H9 (cell line): ENCODE measurements around the gene HS3ST4. TPM values are rescaled to one million over a fixed set of nuclear protein-coding genes. Genes with fewer than 3 reads are reported as not detected.
A peak's percentile ranks its signal among the peaks of the same experiment; 100 is the strongest.

Source experiments
- DNase-seq: peaks from one replicate; pipeline ENCODE4 v3.0.0-alpha.2; 2017
- H2AFZ ChIP-seq: one replicate; pipeline ENCODE4 v1.6.1; 2013; ENCODE audit warnings: mild to moderate bottlenecking, low read length, control low read depth, moderate library complexity
- H2AK5ac ChIP-seq: 2 replicates; pipeline ENCODE4 v1.6.1; 2013; ENCODE audit warnings: low read length, control low read depth, mixed read lengths; ENCODE audit not compliant: insufficient read length
- H2BK120ac ChIP-seq: one replicate; pipeline ENCODE4 v1.6.1; 2013; ENCODE audit warnings: low read depth, mild to moderate bottlenecking, low read length, control low read depth, inconsistent platforms; ENCODE audit not compliant: poor library complexity, severe bottlenecking
- H2BK12ac ChIP-seq: 2 replicates; pipeline ENCODE4 v1.6.1; 2013; ENCODE audit warnings: low read length, control low read depth, mixed read lengths, low read depth; ENCODE audit not compliant: insufficient read length
- H2BK15ac ChIP-seq: 2 replicates; pipeline ENCODE4 v1.6.1; 2013; ENCODE audit warnings: low read depth, low read length, control low read depth
- H2BK20ac ChIP-seq: one replicate; pipeline ENCODE4 v1.6.1; 2013; ENCODE audit warnings: low read depth, mild to moderate bottlenecking, low read length, control low read depth, inconsistent platforms; ENCODE audit not compliant: poor library complexity, severe bottlenecking
- H2BK5ac ChIP-seq: 2 replicates; pipeline ENCODE4 v1.6.1; 2013; ENCODE audit warnings: low read length, control low read depth, mixed read lengths; ENCODE audit not compliant: insufficient read length
- H3K14ac ChIP-seq: 2 replicates; pipeline ENCODE4 v1.6.1; 2013; ENCODE audit warnings: low read length, control low read depth; ENCODE audit not compliant: insufficient read depth
- H3K18ac ChIP-seq: 2 replicates; pipeline ENCODE4 v1.6.1; 2013; ENCODE audit warnings: low read depth, mild to moderate bottlenecking, mixed read lengths, low read length, control low read depth; ENCODE audit not compliant: insufficient read length
- H3K23ac ChIP-seq: 2 replicates; pipeline ENCODE4 v1.6.1; 2013; ENCODE audit warnings: low read length, control low read depth, mixed read lengths, low read depth; ENCODE audit not compliant: insufficient read length
- H3K23me2 ChIP-seq: 2 replicates; pipeline ENCODE4 v1.6.1; 2013; ENCODE audit warnings: low read depth, mild to moderate bottlenecking, mixed read lengths, low read length, control low read depth; ENCODE audit not compliant: insufficient read length, poor library complexity, severe bottlenecking
- H3K27ac ChIP-seq: 2 replicates; pipeline ENCODE4 v1.5.1; 2013; ENCODE audit warnings: low read length, control low read depth, mixed read lengths, low read depth; ENCODE audit not compliant: insufficient read length
- H3K27me3 ChIP-seq: 2 replicates; pipeline ENCODE4 v1.6.1; 2013; ENCODE audit warnings: low read length, control low read depth, inconsistent platforms; ENCODE audit not compliant: insufficient read depth
- H3K4ac ChIP-seq: 2 replicates; pipeline ENCODE4 v1.6.1; 2013; ENCODE audit warnings: low read depth, mild to moderate bottlenecking, control low read depth, inconsistent platforms, low read length, moderate library complexity
- H3K4me1 ChIP-seq: 2 replicates; pipeline ENCODE4 v1.6.1; 2013; ENCODE audit warnings: low read length, control low read depth, inconsistent platforms; ENCODE audit not compliant: insufficient read depth
- H3K4me2 ChIP-seq: 2 replicates; pipeline ENCODE4 v1.6.1; 2013; ENCODE audit warnings: low read length, control low read depth, mixed read lengths; ENCODE audit not compliant: insufficient read length, insufficient read depth
- H3K56ac ChIP-seq: 2 replicates; pipeline ENCODE4 v1.6.1; 2013; ENCODE audit warnings: low read depth, mild to moderate bottlenecking, mixed read lengths, low read length, control low read depth; ENCODE audit not compliant: insufficient read length
- H3K79me1 ChIP-seq: 2 replicates; pipeline ENCODE4 v1.6.1; 2013; ENCODE audit warnings: low read depth, mild to moderate bottlenecking, moderate library complexity, low read length, control low read depth, inconsistent platforms; ENCODE audit not compliant: insufficient read depth, poor library complexity, severe bottlenecking
- H3K79me2 ChIP-seq: 2 replicates; pipeline ENCODE4 v1.6.1; 2013; ENCODE audit warnings: low read length, control low read depth, inconsistent platforms; ENCODE audit not compliant: insufficient read depth
- H3K9ac ChIP-seq: 2 replicates; pipeline ENCODE4 v1.6.1; 2013; ENCODE audit warnings: low read length, control low read depth, mixed read lengths; ENCODE audit not compliant: insufficient read length; ENCODE audit errors: extremely low read depth
- H3K9me3 ChIP-seq: one replicate; pipeline ENCODE4 v1.6.1; 2013; ENCODE audit warnings: low read depth, low read length, inconsistent platforms; ENCODE audit not compliant: control insufficient read depth
- H3T11ph ChIP-seq: one replicate; pipeline ENCODE4 v1.6.1; 2013; ENCODE audit warnings: mild to moderate bottlenecking, low read length, control low read depth, inconsistent platforms
- H4K20me1 ChIP-seq: one replicate; pipeline ENCODE4 v1.6.1; 2013; ENCODE audit not compliant: control insufficient read depth, insufficient read length, insufficient read depth
- H4K5ac ChIP-seq: 2 replicates; pipeline ENCODE4 v1.6.1; 2013; ENCODE audit warnings: low read depth, mild to moderate bottlenecking, mixed read lengths, low read length, control low read depth; ENCODE audit not compliant: insufficient read length
- H4K8ac ChIP-seq: replicated peaks from 2 replicates; pipeline ENCODE4 v1.6.1; 2013; ENCODE audit warnings: low read length, control low read depth, mixed read lengths, low read depth; ENCODE audit not compliant: insufficient read length
- H4K91ac ChIP-seq: 2 replicates; pipeline ENCODE4 v1.6.1; 2013; ENCODE audit warnings: low read depth, mild to moderate bottlenecking, moderate library complexity, mixed read lengths, low read length, control low read depth; ENCODE audit not compliant: insufficient read length
- H3K27ac Mint-ChIP-seq, 3 experiments: 2 replicates in 2 of 3; 3 replicates in 1 of 3; pipeline ENCODE4 v1.8.0; 2020 to 2021; ENCODE audit warnings: mixed read lengths in 3 of 3, mild to moderate bottlenecking in 1 of 3, moderate library complexity in 1 of 3
- H3K27me3 Mint-ChIP-seq: 2 replicates; pipeline ENCODE4 v1.8.0; 2021; ENCODE audit warnings: low read depth, mild to moderate bottlenecking, moderate library complexity, mixed read lengths
- H3K36me3 Mint-ChIP-seq, 3 experiments: 2 replicates in 2 of 3; 3 replicates in 1 of 3; pipeline ENCODE4 v1.8.0; 2020 to 2021; ENCODE audit warnings: low read depth in 3 of 3, mixed read lengths in 3 of 3; ENCODE audit not compliant: insufficient read depth in 1 of 3
- H3K4me1 Mint-ChIP-seq, 2 experiments: 2 replicates each; pipeline ENCODE4 v1.8.0; 2020; ENCODE audit warnings: mixed read lengths in 2 of 2
- H3K4me3 Mint-ChIP-seq, 2 experiments: 2 replicates in 1 of 2; 3 replicates in 1 of 2; pipeline ENCODE4 v1.8.0; 2020 to 2021; ENCODE audit warnings: mild to moderate bottlenecking in 2 of 2, mixed read lengths in 2 of 2, moderate library complexity in 1 of 2
- H3K9me3 Mint-ChIP-seq, 2 experiments: 2 replicates in 1 of 2; 3 replicates in 1 of 2; pipeline ENCODE4 v1.8.0; 2020; ENCODE audit warnings: mild to moderate bottlenecking in 2 of 2, mixed read lengths in 2 of 2, moderate library complexity in 1 of 2
- CTCF ChIP-seq: fragments of 200-600 bp; sonication (generic); conservative IDR thresholded peaks from 3 replicates; pipeline ENCODE4 v1.8.0; 2021; ENCODE audit warnings: antibody characterized with exemption, mild to moderate bottlenecking
- WGBS: extraction: QIAGEN DNeasy Blood & Tissue Kit; methylation state at CpG from one replicate; pipeline ENCODE4 v1.1.7; 2013; ENCODE audit warnings: missing lambda C conversion rate, low lambda C conversion rate, mixed read lengths; ENCODE audit not compliant: insufficient read length; ENCODE audit errors: extremely low coverage; 5-methylcytosine and 5-hydroxymethylcytosine counted together
- total RNA-seq: library from RNA; stranded (reverse); gene quantifications from 2 replicates; pipeline ENCODE4 v1.2.1, GENCODE V29; 2021

HS3ST4 gene
- total RNA-seq, 1 experiment from 2014 or later: 1.7 TPM

- H3K4me2 ChIP-seq: peak overlapping the region; percentile 36
- peak overlapping the region; percentile 87 for H2BK12ac ChIP-seq
- Mint-ChIP-seq H3K27me3 (no peaks in the 10 kb centered on the region), H3K36me3 (peaks cover 0 to 8% (median 0%) of the 10 kb centered on the region in 3 experiments; a peak in 1 of 7 replicates), H3K9me3 (no peaks in the 10 kb centered on the region; a peak in 1 of 5 replicates), H3K4me1 (peaks cover 56 to 61% of the 10 kb centered on the region in 2 experiments), H3K4me3 (peak overlapping the region in 1 of 2 experiments; percentile 45; a peak in 2 of 5 replicates), H3K27ac (peak overlapping the region; percentile 86 to 97 (median 97))
- no peak overlapping the region for H3K9ac ChIP-seq
- H2BK20ac ChIP-seq: peak overlapping the region; percentile 64
- WGBS: no CpG with 5 or more reads among the region's 6 CpGs
- H4K20me1 ChIP-seq: no peaks in the 10 kb centered on the region
- DNase-seq: no peak
- H2BK120ac ChIP-seq: no peak overlapping the region
- H2BK5ac ChIP-seq: no peak overlapping the region
- no peak overlapping the region for H2BK15ac ChIP-seq
- H3K4me1 ChIP-seq: peaks cover 17% of the 10 kb centered on the region
- no peaks in the 10 kb centered on the region for H3K27me3 ChIP-seq
- H3K9me3 ChIP-seq: no peaks in the 10 kb centered on the region
- H3K23ac ChIP-seq: no peak overlapping the region
- H2AFZ ChIP-seq: no peak overlapping the region
- no peak overlapping the region for H4K91ac ChIP-seq
- H3K4ac ChIP-seq: no peak overlapping the region
- H3K79me2 ChIP-seq: no peaks in the 10 kb centered on the region
- H3T11ph ChIP-seq: no peak overlapping the region
- H3K23me2 ChIP-seq: no peaks in the 10 kb centered on the region
- no peak overlapping the region for H3K56ac ChIP-seq
- H4K5ac ChIP-seq: peak overlapping the region; percentile 69
- TF ChIP-seq CTCF: no peak
- H4K8ac ChIP-seq: no peak overlapping the region
- H3K14ac ChIP-seq: no peak overlapping the region
- H2AK5ac ChIP-seq: no peak overlapping the region
- no peak overlapping the region for H3K18ac ChIP-seq
- peak overlapping the region; percentile 90 for H3K27ac ChIP-seq
- H3K79me1 ChIP-seq: no peaks in the 10 kb centered on the region
Observed at GRCh38 chr16:25854141-25854540, 162.4 kb downstream of the HS3ST4 start.
